Naive thymus-derived CD4-positive, alpha-beta T cell (primary cell): ENCODE results near the gene FUT7. TPM values are rescaled to one million over a fixed set of nuclear protein-coding genes. Genes with fewer than 3 reads are reported as not detected.

Experiments
- ATAC-seq: fragments of 150-1000 bp; cut with Tn5 transposase; 2 replicates; pipeline ENCODE4 v1.10.0; 2021; ENCODE audit warnings: mild to moderate bottlenecking, moderate library complexity
- CTCF ChIA-PET: fragments of 350-600 bp; sonication (Branson Sonifier 250); formaldehyde crosslinking; loops from one replicate; lab custom pipeline; 2021; ENCODE audit warnings: antibody characterized with exemption; lab: Charles Lee
- POLR2A ChIA-PET: fragments of 350-600 bp; sonication (Branson Sonifier 250); formaldehyde crosslinking; loops from one replicate; lab custom pipeline; 2021; ENCODE audit warnings: antibody characterized with exemption, inconsistent platforms; lab: Charles Lee
- DNase-seq, 9 donors: peaks; one replicate each; pipeline versions ENCODE4 v3.0.0 to v3.0.0-alpha.2; 2020 to 2022; ENCODE audit warnings: mixed read lengths in 1 of 9
- H3K27ac ChIP-seq: one replicate; pipeline ENCODE4 v1.7.0; 2013; ENCODE audit warnings: mild to moderate bottlenecking, low read depth, low read length, moderate library complexity
- H3K27me3 ChIP-seq, 2 donors: one replicate each; pipeline ENCODE4 v1.7.0; 2013; ENCODE audit warnings: low read length in 2 of 2, mild to moderate bottlenecking in 2 of 2, moderate library complexity in 2 of 2; ENCODE audit not compliant: control insufficient read depth in 2 of 2, insufficient read depth in 2 of 2
- H3K36me3 ChIP-seq, 3 experiments: 1 replicate in 2 of 3; 2 replicates in 1 of 3; pipeline ENCODE4 v1.7.0; 2013; ENCODE audit warnings: low read length in 3 of 3, mild to moderate bottlenecking in 3 of 3, moderate library complexity in 1 of 3; ENCODE audit not compliant: insufficient read depth in 3 of 3, control insufficient read depth in 2 of 3
- H3K4me1 ChIP-seq, 2 donors: one replicate each; pipeline ENCODE4 v1.7.0; 2013; ENCODE audit warnings: low read length in 2 of 2, mild to moderate bottlenecking in 2 of 2, moderate library complexity in 1 of 2; ENCODE audit not compliant: control insufficient read depth in 2 of 2, insufficient read depth in 2 of 2
- H3K4me3 ChIP-seq: 2 replicates; pipeline ENCODE4 v1.7.0; 2013; ENCODE audit warnings: mild to moderate bottlenecking, low read length
- H3K9me3 ChIP-seq, 3 experiments: 1 replicate in 2 of 3; 2 replicates in 1 of 3; pipeline ENCODE4 v1.7.0; 2013; ENCODE audit warnings: low read length in 3 of 3; ENCODE audit not compliant: control insufficient read depth in 2 of 3
- H3K27ac Mint-ChIP-seq, 9 donors: one replicate each; pipeline ENCODE4 v1.8.0; 2020 to 2022; ENCODE audit warnings: mixed read lengths in 9 of 9, mild to moderate bottlenecking in 8 of 9, moderate library complexity in 5 of 9, inconsistent platforms in 2 of 9
- H3K27me3 Mint-ChIP-seq, 5 donors: one replicate each; pipeline ENCODE4 v1.8.0; 2021 to 2022; ENCODE audit warnings: mixed read lengths in 5 of 5, mild to moderate bottlenecking in 1 of 5
- H3K36me3 Mint-ChIP-seq, 5 donors: one replicate each; pipeline ENCODE4 v1.8.0; 2020 to 2022; ENCODE audit warnings: mixed read lengths in 5 of 5, mild to moderate bottlenecking in 3 of 5, inconsistent platforms in 1 of 5
- H3K4me1 Mint-ChIP-seq, 7 donors: one replicate each; pipeline ENCODE4 v1.8.0; 2020 to 2022; ENCODE audit warnings: mixed read lengths in 7 of 7, mild to moderate bottlenecking in 3 of 7, inconsistent platforms in 1 of 7
- H3K4me3 Mint-ChIP-seq, 10 donors: one replicate each; pipeline ENCODE4 v1.8.0; 2020 to 2022; ENCODE audit warnings: mild to moderate bottlenecking in 10 of 10, mixed read lengths in 10 of 10, moderate library complexity in 6 of 10, inconsistent platforms in 2 of 10
- H3K9me3 Mint-ChIP-seq, 11 donors: one replicate each; pipeline ENCODE4 v1.8.0; 2020 to 2022; ENCODE audit warnings: mixed read lengths in 11 of 11, mild to moderate bottlenecking in 4 of 11, inconsistent platforms in 1 of 11, moderate library complexity in 1 of 11
- intact Hi-C, 2 donors: fragments of 100-400 bp; cut with micrococcal nuclease; formaldehyde crosslinking; loops; one replicate each; pipeline ENCODE4 v1.15.1; 2023
- polyA plus RNA-seq, 2 donors: library from polyadenylated mRNA; unstranded; fragments of 300-500 nt; fragmentation: Illumina TruSeq; gene quantifications; one replicate each; pipeline ENCODE4 v1.2.3, GENCODE V29; 2021
- total RNA-seq, 6 experiments: library from RNA in 5 of 6; stranded (reverse) in 5 of 6; gene quantifications; 1 replicate in 5 of 6; 2 replicates in 1 of 6; pipeline ENCODE4 v1.2.3 and lab custom pipeline; 2021 to 2026

Gene FUT7
- total and polyA plus RNA-seq, 7 experiments from 2014 or later: 0.06 to 4.6 (median 0.32) TPM; not detected in 1

GRCh38 chr9:137025517-137025966 is 6.3 kb downstream of the FUT7 start:
- Histone ChIP-seq H3K27ac (no peak overlapping the region), H3K4me3 (no peak overlapping the region), H3K9me3 (no peaks in the 10 kb centered on the region), H3K36me3 (no peaks in the 10 kb centered on the region), H3K27me3 (no peaks in the 10 kb centered on the region), H3K4me1 (peaks cover 30 to 33% of the 10 kb centered on the region in 2 donors)
- no peak overlapping the region for H3K27ac Mint-ChIP-seq
- intact Hi-C loops: no loop called here
- DNase-seq: no peak
- CTCF ChIA-PET: interaction anchor here (0.9 to 2.3 kb wide), 2 partner anchors 10 to 21 kb away, joined by 5 to 15 read pairs; no protein-coding TSS in a partner anchor
- no peaks in the 10 kb centered on the region for H3K9me3 Mint-ChIP-seq
- peaks cover 0 to 8% (median 0%) of the 10 kb centered on the region in 5 donors for H3K27me3 Mint-ChIP-seq
- peaks cover 11 to 23% (median 20%) of the 10 kb centered on the region in 7 donors for H3K4me1 Mint-ChIP-seq
- POLR2A ChIA-PET: interaction anchor here (1.7 kb wide), 1 partner anchor 10 kb away, joined by 7 read pairs; no protein-coding TSS in a partner anchor
- no peak overlapping the region for H3K4me3 Mint-ChIP-seq
- no peaks in the 10 kb centered on the region for H3K36me3 Mint-ChIP-seq
- ATAC-seq: no peak

- H3K27me3 Mint-ChIP-seq: peaks cover 0 to 3% (median 0%) of the 10 kb centered on the region in 5 donors
- H3K4me1 Mint-ChIP-seq: peaks cover 4 to 7% (median 6%) of the 10 kb centered on the region in 7 donors
- Histone ChIP-seq H3K36me3 (no peaks in the 10 kb centered on the region), H3K27ac (no peak overlapping the region), H3K9me3 (no peaks in the 10 kb centered on the region), H3K4me3 (no peak overlapping the region), H3K4me1 (peaks cover 10 to 14% of the 10 kb centered on the region in 2 donors), H3K27me3 (no peaks in the 10 kb centered on the region)
- H3K27ac Mint-ChIP-seq: no peak overlapping the region
- ATAC-seq: no peak
- ChIA-PET CTCF (no interaction called here), POLR2A (no interaction called here)
- no peak for DNase-seq
- H3K36me3 Mint-ChIP-seq: no peaks in the 10 kb centered on the region
- H3K4me3 Mint-ChIP-seq: no peak overlapping the region
- H3K9me3 Mint-ChIP-seq: no peaks in the 10 kb centered on the region
- intact Hi-C loops: loop anchor here in 1 of 2 donors (5.0 kb wide), 1 partner anchor 121 kb away; no protein-coding TSS in a partner anchor
These were observed 8.3 kb downstream of the FUT7 start for GRCh38 chr9:137023583-137023991.

- Mint-ChIP-seq H3K36me3 (no peaks in the 10 kb centered on the region), H3K4me1 (peaks cover 4 to 7% (median 6%) of the 10 kb centered on the region in 7 donors), H3K9me3 (no peaks in the 10 kb centered on the region), H3K27me3 (peaks cover 0 to 3% (median 0%) of the 10 kb centered on the region in 5 donors), H3K4me3 (no peak overlapping the region), H3K27ac (no peak overlapping the region)
- Histone ChIP-seq H3K4me1 (peaks cover 8 to 14% of the 10 kb centered on the region in 2 donors), H3K27ac (no peak overlapping the region), H3K36me3 (no peaks in the 10 kb centered on the region), H3K9me3 (no peaks in the 10 kb centered on the region), H3K27me3 (no peaks in the 10 kb centered on the region), H3K4me3 (no peak overlapping the region)
- ATAC-seq: no peak
- DNase-seq: no peak
- intact Hi-C loops: loop anchor here in 1 of 2 donors (5.0 kb wide), 1 partner anchor 121 kb away; no protein-coding TSS in a partner anchor
- CTCF ChIA-PET: interaction anchor here (1.2 kb wide), 1 partner anchor 12 kb away, joined by 3 read pairs; no protein-coding TSS in a partner anchor
- POLR2A ChIA-PET: no interaction called here
These were observed 8.7 kb downstream of the FUT7 start for GRCh38 chr9:137023157-137023556.

- Histone ChIP-seq H3K27me3 (no peaks in the 10 kb centered on the region), H3K4me3 (no peak overlapping the region), H3K4me1 (peaks cover 8 to 14% of the 10 kb centered on the region in 2 donors), H3K36me3 (peaks cover 0 to 4% (median 0%) of the 10 kb centered on the region in 3 experiments), H3K27ac (no peak overlapping the region), H3K9me3 (no peaks in the 10 kb centered on the region)
- Mint-ChIP-seq H3K27me3 (peaks cover 0 to 3% (median 0%) of the 10 kb centered on the region in 5 donors), H3K4me1 (peaks cover 4 to 7% (median 6%) of the 10 kb centered on the region in 7 donors), H3K9me3 (no peaks in the 10 kb centered on the region), H3K4me3 (no peak overlapping the region), H3K27ac (no peak overlapping the region), H3K36me3 (no peaks in the 10 kb centered on the region)
- ATAC-seq (no peak), DNase-seq (no peak)
- CTCF ChIA-PET: interaction anchor here (1.2 kb wide), 1 partner anchor 13 kb away, joined by 3 read pairs; no protein-coding TSS in a partner anchor
- POLR2A ChIA-PET: interaction anchor here (0.6 kb wide), 1 partner anchor 64 kb away, joined by 3 read pairs; the partner anchor contains the start of gene MAN1B1
- intact Hi-C loops: loop anchor here (1.0 to 5.0 kb wide), 3 partner anchors 30 to 120 kb away; partner anchors contain the start of gene PAXX (in 2 of the 2)
These were observed 9.3 kb downstream of the FUT7 start for GRCh38 chr9:137022662-137023008.

GRCh38 chr9:137021979-137022661 is 9.8 kb downstream of the FUT7 start:
- peak; percentile 95 for ATAC-seq
- ChIA-PET POLR2A (interaction anchor here (0.6 to 0.9 kb wide), 2 partner anchors 65 to 78 kb away, joined by 3 to 4 read pairs; partner anchors contain the start of genes FBXW5 and MAN1B1), CTCF (interaction anchor here (1.2 kb wide), 1 partner anchor 13 kb away, joined by 3 read pairs; no protein-coding TSS in a partner anchor)
- DNase-seq: peak in 5 of 9 donors; percentile 35 to 76 (median 39)
- Histone ChIP-seq H3K36me3 (peaks cover 0 to 8% (median 0%) of the 10 kb centered on the region in 3 experiments), H3K27me3 (no peaks in the 10 kb centered on the region), H3K4me3 (no peak overlapping the region), H3K27ac (no peak overlapping the region), H3K4me1 (peaks cover 3 to 10% of the 10 kb centered on the region in 2 donors), H3K9me3 (no peaks in the 10 kb centered on the region)
- peaks cover 0 to under 1% (median 0%) of the 10 kb centered on the region in 5 donors for H3K27me3 Mint-ChIP-seq
- peaks cover under 1 to 5% (median 2%) of the 10 kb centered on the region in 7 donors for H3K4me1 Mint-ChIP-seq
- intact Hi-C loops: loop anchor here (1.0 to 5.0 kb wide), 3 partner anchors 30 to 120 kb away; partner anchors contain the start of gene PAXX (in 2 of the 2)
- no peak overlapping the region for H3K4me3 Mint-ChIP-seq
- H3K36me3 Mint-ChIP-seq: peaks cover 0 to under 1% (median 0%) of the 10 kb centered on the region in 5 donors
- peak overlapping the region in 3 of 9 donors; percentile 33 to 49 (median 41) for H3K27ac Mint-ChIP-seq
- no peaks in the 10 kb centered on the region for H3K9me3 Mint-ChIP-seq

GRCh38 chr9:137021568-137021978 is 10.3 kb downstream of the FUT7 start:
- no peak overlapping the region for H3K27ac ChIP-seq
- POLR2A ChIA-PET: interaction anchor here (0.8 to 0.9 kb wide), 2 partner anchors 13 to 77 kb away, joined by 4 read pairs; partner anchors contain the start of gene FBXW5
- no peaks in the 10 kb centered on the region for H3K9me3 ChIP-seq
- DNase-seq (peak in 1 of 9 donors; percentile 22), ATAC-seq (no peak)
- peaks cover 0 to 6% of the 10 kb centered on the region in 2 donors for H3K4me1 ChIP-seq
- Mint-ChIP-seq H3K9me3 (no peaks in the 10 kb centered on the region), H3K4me3 (no peak overlapping the region), H3K4me1 (peaks cover 0 to 3% (median 0%) of the 10 kb centered on the region in 7 donors), H3K36me3 (peaks cover 0 to 5% (median 0%) of the 10 kb centered on the region in 5 donors), H3K27me3 (no peaks in the 10 kb centered on the region), H3K27ac (peak overlapping the region in 1 of 9 donors; percentile 33)
- CTCF ChIA-PET: no interaction called here
- H3K4me3 ChIP-seq: no peak overlapping the region
- intact Hi-C loops: loop anchor here in 1 of 2 donors (5.0 kb wide), 1 partner anchor 119 kb away; no protein-coding TSS in a partner anchor
- H3K36me3 ChIP-seq: peaks cover 0 to 13% (median 0%) of the 10 kb centered on the region in 3 experiments
- no peaks in the 10 kb centered on the region for H3K27me3 ChIP-seq
